Stimulated activated CD8-positive, alpha-beta memory T cell treated with anti-CD3 and anti-CD28 coated beads, Interleukin-15, amount 100 ng/mL, for 48 hours (primary cell): ENCODE measurements around the gene ZNF236.
"Not testable (repeated sequence)": the region's sequence is repeated elsewhere in the genome, so short reads cannot be mapped to it uniquely, and the experiment has no call there.

Experiments
- DNase-seq, 2 donors: peaks; one replicate each; pipeline ENCODE4 v3.0.0-alpha.2; 2020; ENCODE audit warnings: low read depth in 2 of 2

ZNF236 gene

GRCh38 chr18:76822506-76823160 lies at the start of gene ZNF236:
Gene ZNF236 (plus strand): TSS chr18:76822557. CDS start chr18:76822608, 51 bp downstream.
- DNase-seq = peak; percentile 59 to 62

- DNase-seq = no peak
Measured at GRCh38 chr18:76772665-76773064, 49.7 kb upstream of the ZNF236 start.

- not testable (repeated sequence) for DNase-seq
Measured at GRCh38 chr18:76777036-76777435, 45.3 kb upstream of the ZNF236 start.

GRCh38 chr18:76783786-76784484 lies 38.4 kb upstream of the ZNF236 start:
- DNase-seq = no peak

DNA sequence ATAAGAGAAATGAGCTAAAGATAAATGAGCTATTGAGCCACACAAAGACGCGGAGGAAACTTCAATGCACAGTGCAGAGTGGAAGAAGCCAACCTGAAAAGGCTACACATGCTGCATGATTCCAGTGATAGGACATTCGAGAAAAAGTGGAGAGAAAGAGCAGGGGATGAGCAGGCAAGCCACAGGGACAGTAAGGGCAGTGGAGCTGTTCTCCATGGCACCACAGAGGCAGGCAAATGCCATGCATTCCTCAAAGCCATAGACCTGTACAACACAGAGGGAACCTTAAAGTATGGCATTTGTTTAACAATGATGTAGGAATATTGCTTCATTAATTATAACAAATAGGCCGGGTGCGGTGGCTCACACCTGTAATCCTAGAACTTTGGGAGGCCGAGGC lies 36.5 kb upstream of the ZNF236 start:
- DNase-seq = no peak

DNA sequence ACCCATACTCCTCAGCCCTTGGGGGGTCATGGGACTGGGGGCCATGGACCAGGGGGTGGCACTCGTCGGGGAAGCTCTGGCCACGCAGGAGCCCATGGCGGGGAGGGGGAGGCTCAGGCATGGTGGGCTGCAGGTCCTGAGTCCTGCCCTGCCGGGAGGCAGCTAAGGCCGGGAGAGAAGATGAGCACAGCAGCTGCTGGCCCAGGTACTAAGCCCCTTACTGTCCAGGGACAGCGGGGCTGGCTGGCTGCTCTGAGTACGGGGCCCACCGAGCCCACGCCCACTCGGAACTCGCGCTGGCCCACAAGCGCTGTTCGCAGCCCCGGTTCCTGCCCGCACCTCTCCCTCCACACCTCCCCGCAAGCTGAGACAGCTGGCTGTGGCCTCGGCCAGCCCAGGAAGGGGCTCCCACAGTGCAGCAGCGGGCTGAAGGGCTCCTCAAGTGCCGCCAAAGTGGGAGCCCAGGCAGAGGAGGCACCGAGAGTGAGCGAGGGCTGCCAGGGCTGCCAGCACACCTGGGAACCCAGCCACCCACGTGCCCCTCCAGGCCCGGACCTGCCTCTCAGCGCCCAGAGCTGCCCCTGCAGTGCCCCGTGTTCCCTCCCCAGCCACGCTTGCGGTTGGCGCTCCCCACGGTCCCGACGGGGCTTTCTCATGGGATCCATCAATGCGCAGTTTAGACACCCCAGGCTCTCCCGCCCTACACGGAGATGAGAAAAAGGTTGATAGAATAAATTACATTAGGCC lies 33.6 kb upstream of the ZNF236 start:
- no peak for DNase-seq

DNA sequence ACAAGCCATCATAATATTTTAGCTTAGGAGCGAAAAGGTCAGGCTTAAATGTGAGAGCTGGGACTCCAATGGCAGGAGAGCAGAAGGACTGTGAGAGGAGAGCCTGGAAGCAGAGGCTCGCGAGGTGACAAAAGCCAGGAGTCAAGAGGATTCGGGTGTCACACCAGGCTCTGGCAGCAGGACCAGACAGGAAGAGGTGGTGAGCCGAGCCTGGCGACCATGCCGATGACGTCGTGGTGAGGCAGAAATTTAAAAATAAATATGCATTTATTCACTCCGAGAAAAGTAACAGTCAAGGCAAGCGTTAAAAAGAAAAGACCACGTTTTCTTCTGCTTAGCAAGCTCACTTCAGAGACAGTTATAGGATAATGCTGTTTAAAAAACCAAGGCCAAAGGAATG lies 31.3 kb upstream of the ZNF236 start:
- no peak for DNase-seq

- DNase-seq = no peak
Measured at GRCh38 chr18:76791642-76792041, 30.7 kb upstream of the ZNF236 start.

- DNase-seq = no peak
Measured at GRCh38 chr18:76794326-76794725, 28.0 kb upstream of the ZNF236 start.

DNA sequence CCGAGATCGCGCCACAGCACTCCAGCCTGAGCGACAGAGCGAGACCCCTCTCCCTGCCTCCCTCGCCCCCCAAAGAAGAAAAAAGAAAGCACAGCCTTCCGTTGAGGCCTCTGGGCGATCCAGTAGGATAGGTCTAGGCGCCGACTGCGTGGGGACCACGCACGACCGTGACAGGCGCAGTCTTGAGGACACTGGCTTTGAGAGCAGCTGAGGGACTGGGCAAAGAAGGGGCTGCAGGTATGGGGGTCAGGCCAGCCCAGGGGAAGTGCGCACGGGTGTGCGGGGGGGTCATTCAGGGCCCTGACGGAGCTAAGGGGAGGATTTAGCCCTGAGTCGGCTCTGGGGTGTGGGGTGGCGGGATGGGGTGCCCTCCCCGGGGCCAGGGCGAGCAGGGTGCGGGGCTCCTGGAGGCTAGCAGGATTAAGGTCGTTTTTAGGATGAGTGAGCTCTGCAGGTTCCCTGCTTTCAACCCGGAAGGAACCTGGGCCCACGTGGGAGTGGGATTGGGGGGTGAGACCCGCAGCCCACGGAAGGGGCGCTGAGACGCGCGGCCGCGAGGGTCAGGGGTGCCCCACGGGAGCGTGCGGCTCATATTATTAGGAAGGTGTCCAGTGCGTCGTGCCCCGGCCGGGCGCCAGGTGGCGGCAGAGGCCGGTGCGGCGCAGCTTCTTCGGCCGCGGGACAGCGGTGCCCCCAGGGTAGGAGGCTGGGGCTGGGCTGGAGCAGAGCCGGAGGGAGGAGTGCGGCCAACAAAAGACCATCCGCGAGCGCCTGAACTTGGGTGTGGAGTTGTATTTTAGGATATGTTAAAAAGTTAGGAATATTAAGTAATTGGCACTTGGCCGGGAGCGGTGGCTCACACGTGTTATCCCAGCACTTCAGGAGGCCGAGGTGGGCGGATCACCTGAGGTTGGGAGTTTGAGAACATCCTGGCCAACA lies 20.5 kb upstream of the ZNF236 start:
- DNase-seq = peak in 1 of 2 donors; percentile 29

- no peak for DNase-seq
Measured at GRCh38 chr18:76803413-76803812, 18.9 kb upstream of the ZNF236 start.

GRCh38 chr18:76803814-76804213 lies 18.5 kb upstream of the ZNF236 start:
- peak; percentile 43 to 54 for DNase-seq

DNA sequence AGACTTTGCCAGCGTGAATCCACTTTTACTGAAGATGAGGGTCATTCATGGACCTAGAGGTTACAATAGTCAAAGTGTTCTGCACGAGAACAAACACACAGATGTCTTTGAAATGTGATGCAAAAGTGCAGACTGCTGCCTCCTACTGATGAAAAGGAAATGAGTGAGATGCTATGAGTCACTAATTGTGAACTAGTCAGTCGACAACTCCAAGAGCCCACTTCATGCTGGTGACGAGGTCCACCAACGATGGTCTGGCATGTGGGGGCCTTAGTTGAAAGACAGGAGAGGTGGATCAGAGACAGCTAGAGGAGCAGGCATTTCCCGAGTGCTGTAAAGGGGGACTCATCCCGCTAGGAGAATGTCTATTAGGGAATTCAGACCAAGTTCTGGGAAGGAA lies 17.1 kb upstream of the ZNF236 start:
- DNase-seq = no peak

GRCh38 chr18:76806301-76806700 lies 16.1 kb upstream of the ZNF236 start:
- no peak for DNase-seq

DNA sequence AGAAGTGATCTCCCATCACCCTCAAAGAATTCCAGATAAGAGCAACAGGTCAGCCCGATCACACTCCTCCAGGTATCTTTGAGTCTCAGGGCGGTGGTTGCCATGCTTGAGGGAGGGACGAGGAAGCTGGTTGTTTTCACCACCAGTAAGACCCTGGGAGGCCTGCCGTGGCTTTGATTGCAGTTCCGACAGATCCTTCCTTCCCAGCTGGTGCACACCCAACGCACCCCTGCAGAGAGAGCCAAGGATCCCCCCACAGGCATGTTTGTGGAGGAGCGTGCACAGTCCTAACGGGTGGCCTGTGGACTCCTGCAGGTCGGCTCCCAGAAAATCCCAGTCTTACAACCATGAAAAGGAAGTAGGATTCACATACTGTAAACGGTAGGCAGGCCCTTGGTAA lies 13.8 kb upstream of the ZNF236 start:
- no peak for DNase-seq

DNA sequence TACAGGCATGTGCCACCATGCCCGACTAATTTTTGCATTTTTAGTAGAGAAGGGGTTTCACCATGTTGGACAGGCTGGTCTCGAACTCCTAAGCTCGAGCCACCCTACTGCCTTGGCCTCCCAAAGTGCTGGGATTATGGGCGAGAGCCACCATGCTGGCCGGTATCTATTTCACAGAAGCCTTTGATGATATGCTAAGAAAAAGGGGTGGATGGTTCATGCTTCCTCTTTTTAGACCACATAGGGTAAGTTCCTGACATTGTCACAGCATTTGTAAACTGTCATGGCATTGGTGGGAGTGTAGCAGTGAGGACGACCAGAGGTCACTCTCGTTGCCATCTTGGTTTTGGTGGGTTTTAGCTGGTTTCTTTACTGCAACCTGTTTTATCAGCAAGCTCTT lies 10.8 kb upstream of the ZNF236 start:
- DNase-seq = not testable (repeated sequence)

DNA sequence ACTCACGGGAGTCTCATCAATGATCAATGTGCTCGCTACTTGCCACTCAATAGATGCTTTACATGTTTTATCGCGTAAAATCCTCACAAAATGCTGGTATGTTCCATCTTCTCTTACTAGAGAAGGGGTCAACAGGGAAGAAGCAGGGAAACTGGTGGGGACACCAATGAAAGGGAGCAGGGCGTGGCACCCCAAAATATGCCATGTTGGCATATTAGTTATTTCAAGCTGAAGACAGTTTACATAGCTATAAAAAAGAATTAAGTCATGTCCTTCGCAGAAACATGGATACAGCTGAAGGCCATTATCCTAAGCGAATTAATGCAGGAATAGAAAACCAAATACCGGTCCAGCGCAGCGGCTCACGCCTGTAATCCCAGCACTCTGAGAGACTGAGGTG lies 8.1 kb upstream of the ZNF236 start:
- no peak for DNase-seq

- no peak for DNase-seq
Measured at GRCh38 chr18:76816127-76816526, 6.2 kb upstream of the ZNF236 start.

DNA sequence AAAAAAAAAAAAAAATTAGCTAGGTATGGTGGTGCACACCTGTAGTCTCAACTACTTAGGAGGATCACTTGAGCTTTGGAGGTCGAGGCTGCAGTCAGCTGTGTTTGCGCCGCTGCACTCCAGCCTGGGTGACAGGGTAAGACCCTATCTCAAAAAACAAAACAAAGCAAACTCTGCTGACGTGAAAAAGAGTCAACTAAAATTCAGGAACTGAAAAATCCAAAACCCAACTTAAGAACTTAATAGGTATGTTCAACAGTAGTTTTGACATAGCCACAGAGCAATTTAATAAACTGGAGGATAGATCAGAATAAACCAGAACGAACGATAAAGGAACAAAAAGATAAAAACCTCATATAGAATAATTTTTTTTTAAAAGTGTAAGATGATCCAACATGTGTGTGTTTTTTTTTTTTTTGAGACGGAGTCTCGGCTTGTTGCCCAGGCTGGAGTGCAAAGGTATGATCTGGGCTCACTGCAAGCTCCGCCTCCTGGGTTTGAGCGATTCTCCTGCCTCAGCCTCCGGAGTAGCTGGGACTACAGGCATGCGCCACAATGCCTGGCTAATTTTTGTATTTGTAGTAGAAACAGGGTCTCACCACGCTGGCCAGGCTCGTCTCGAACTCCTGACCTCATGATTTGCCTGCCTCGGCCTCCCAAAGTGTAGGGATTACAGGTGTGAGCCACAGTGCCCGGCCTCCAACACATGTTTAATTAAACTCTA lies 4.3 kb upstream of the ZNF236 start:
- DNase-seq = no peak

GRCh38 chr18:76819411-76820136 lies 2.8 kb upstream of the ZNF236 start:
- DNase-seq = no peak
